PC-3 (cell line): Measurements from ENCODE around the gene ABCC2. TPM values are rescaled to one million over a fixed set of nuclear protein-coding genes. Genes with fewer than 3 reads are reported as not detected.
A peak's percentile ranks its signal among the peaks of the same experiment; 100 is the strongest.

Experiments used
- ATAC-seq: fragments of 200-7000 bp; cut with Tn5 transposase; 2 replicates; pipeline ENCODE4 v1.9.1; 2020; ENCODE audit warnings: mild to moderate bottlenecking, moderate library complexity
- BruUV-seq: library from RNA; stranded (reverse); fragments of 400-500 nt; replicated peaks from 2 replicates; lab custom pipeline; 2021; lab: Mats Ljungman, UMichigan
- CTCF ChIA-PET: fragments of 300-600 bp; sonication (Branson Sonifier 250); formaldehyde crosslinking; loops from one replicate; lab custom pipeline; 2022; ENCODE audit warnings: antibody characterized with exemption; lab: Charles Lee
- POLR2A ChIA-PET: fragments of 300-600 bp; sonication (Branson Sonifier 250); formaldehyde crosslinking; loops from one replicate; lab custom pipeline; 2022; ENCODE audit warnings: antibody characterized with exemption; ENCODE audit not compliant: unreplicated experiment; lab: Charles Lee
- DNase-seq: peaks from one replicate; pipeline ENCODE4 v3.0.0-alpha.2; 2015
- H2AFZ ChIP-seq: fragments of 300-600 bp; sonication (generic); 2 replicates; pipeline ENCODE4 v1.6.0; 2016; ENCODE audit warnings: antibody characterized with exemption, low read length
- H3F3A ChIP-seq: fragments of 300-600 bp; sonication (generic); one replicate; pipeline ENCODE4 v1.6.0; 2017; ENCODE audit warnings: antibody characterized with exemption, low read length, control low read depth, mild to moderate bottlenecking; ENCODE audit not compliant: unreplicated experiment
- H3K27ac ChIP-seq: fragments of 300-600 bp; sonication (generic); 2 replicates; pipeline ENCODE4 v1.5.1; 2016; ENCODE audit warnings: mild to moderate bottlenecking, low read length
- H3K27me3 ChIP-seq: fragments of 300-600 bp; sonication (generic); 2 replicates; pipeline ENCODE4 v1.6.1; 2016; ENCODE audit warnings: low read length, mixed read lengths
- H3K36me3 ChIP-seq: fragments of 300-600 bp; sonication (generic); 2 replicates; pipeline ENCODE4 v1.6.1; 2016; ENCODE audit warnings: low read depth, mixed run types, low read length, mixed read lengths
- H3K4me1 ChIP-seq: fragments of 300-600 bp; sonication (generic); 2 replicates; pipeline ENCODE4 v1.5.1; 2016; ENCODE audit warnings: low read length; ENCODE audit not compliant: insufficient read depth
- H3K4me2 ChIP-seq: fragments of 300-600 bp; sonication (generic); 2 replicates; pipeline ENCODE4 v1.6.0; 2016; ENCODE audit warnings: low read length
- H3K4me3 ChIP-seq: fragments of 300-600 bp; sonication (generic); 2 replicates; pipeline ENCODE4 v1.5.1; 2016; ENCODE audit warnings: mild to moderate bottlenecking, low read length, mixed read lengths
- H3K79me2 ChIP-seq: fragments of 300-600 bp; sonication (generic); 2 replicates; pipeline ENCODE4 v1.6.1; 2017; ENCODE audit warnings: low read length, mixed read lengths
- H3K9ac ChIP-seq: fragments of 300-600 bp; sonication (generic); 2 replicates; pipeline ENCODE4 v1.6.0; 2016; ENCODE audit warnings: mild to moderate bottlenecking, low read length
- H3K9me2 ChIP-seq: fragments of 300-600 bp; sonication (generic); replicated peaks from 2 replicates; pipeline ENCODE4 v1.6.1; 2016; ENCODE audit warnings: mixed run types, low read length, mixed read lengths
- H3K9me3 ChIP-seq: fragments of 300-600 bp; sonication (generic); 2 replicates; pipeline ENCODE4 v1.6.1; 2016; ENCODE audit warnings: low read length, mixed read lengths
- H4K20me1 ChIP-seq: fragments of 300-600 bp; sonication (generic); 2 replicates; pipeline ENCODE4 v1.6.1; 2016; ENCODE audit warnings: low read length, mixed read lengths
- CTCF ChIP-seq: fragments of 300-600 bp; sonication (generic); conservative IDR thresholded peaks from 2 replicates; pipeline ENCODE4 v1.5.1; 2017; ENCODE audit warnings: antibody characterized with exemption, low read depth, mild to moderate bottlenecking, low read length
- EZH2 ChIP-seq: fragments of 300-600 bp; sonication (generic); IDR thresholded peaks from one replicate; pipeline ENCODE4 v1.6.1; 2017; ENCODE audit warnings: antibody characterized with exemption, mild to moderate bottlenecking, low read length; ENCODE audit not compliant: unreplicated experiment
- EZH2phosphoT487 ChIP-seq: fragments of 300-600 bp; sonication (generic); IDR thresholded peaks from 2 replicates; pipeline ENCODE4 v1.6.1; 2018; ENCODE audit warnings: mild to moderate bottlenecking, antibody characterized with exemption, low read length, borderline replicate concordance
- intact Hi-C: fragments of 100-400 bp; cut with micrococcal nuclease; formaldehyde crosslinking; loops from 2 replicates; pipeline ENCODE4 v1.9.0; 2023
- total RNA-seq: library from RNA; depleted of rRNA; stranded (reverse); fragments of >200 nt; gene quantifications from 2 replicates; pipeline ENCODE4 v1.2.3, GENCODE V29; 2014

Gene ABCC2
- total RNA-seq, 1 experiment from 2014 or later: 2.4 TPM

- Histone ChIP-seq H3K79me2 (no peaks in the 10 kb centered on the region), H3K4me1 (peaks cover 2% of the 10 kb centered on the region; the same call in 1 of the 2 replicates), H3K27ac (no peak overlapping the region), H4K20me1 (no peaks in the 10 kb centered on the region), H3K4me2 (no peak overlapping the region), H3K27me3 (no peaks in the 10 kb centered on the region), H3K9me3 (no peaks in the 10 kb centered on the region), H3K9ac (no peak overlapping the region), H3F3A (no peaks in the 10 kb centered on the region), H2AFZ (no peak overlapping the region), H3K4me3 (no peak overlapping the region), H3K36me3 (peaks cover 11% of the 10 kb centered on the region), H3K9me2 (no peaks in the 10 kb centered on the region)
- BruUV-seq: no TSS peak
- peak; percentile 24; the same call in 1 of the 2 replicates for ATAC-seq
- DNase-seq: no peak
- intact Hi-C loops: no loop called here
- POLR2A ChIA-PET: no interaction called here
- CTCF ChIA-PET: no interaction called here
- no peak for TF ChIP-seq EZH2
- no peak for TF ChIP-seq CTCF
- TF ChIP-seq EZH2phosphoT487: no peak
Observed at GRCh38 chr10:99748823-99749451, 33.5 kb upstream of the ABCC2 start.

- Histone ChIP-seq H3K36me3 (peaks cover 8% of the 10 kb centered on the region; the same call in 1 of the 2 replicates), H3K79me2 (no peaks in the 10 kb centered on the region), H3K4me1 (no peaks in the 10 kb centered on the region), H3K27me3 (no peaks in the 10 kb centered on the region), H3F3A (no peaks in the 10 kb centered on the region), H3K4me3 (no peak overlapping the region), H3K9ac (no peak overlapping the region), H3K27ac (no peak overlapping the region), H3K9me2 (no peaks in the 10 kb centered on the region), H3K9me3 (no peaks in the 10 kb centered on the region), H3K4me2 (no peak overlapping the region), H2AFZ (no peak overlapping the region), H4K20me1 (no peaks in the 10 kb centered on the region)
- no peak for TF ChIP-seq EZH2phosphoT487
- TF ChIP-seq EZH2: no peak
- TF ChIP-seq CTCF: no peak
- no TSS peak for BruUV-seq
- ChIA-PET CTCF (no interaction called here), POLR2A (no interaction called here)
- intact Hi-C loops: no loop called here
- DNase-seq: no peak
- ATAC-seq: no peak
Observed at GRCh38 chr10:99750641-99751040, 31.8 kb upstream of the ABCC2 start.

DNA sequence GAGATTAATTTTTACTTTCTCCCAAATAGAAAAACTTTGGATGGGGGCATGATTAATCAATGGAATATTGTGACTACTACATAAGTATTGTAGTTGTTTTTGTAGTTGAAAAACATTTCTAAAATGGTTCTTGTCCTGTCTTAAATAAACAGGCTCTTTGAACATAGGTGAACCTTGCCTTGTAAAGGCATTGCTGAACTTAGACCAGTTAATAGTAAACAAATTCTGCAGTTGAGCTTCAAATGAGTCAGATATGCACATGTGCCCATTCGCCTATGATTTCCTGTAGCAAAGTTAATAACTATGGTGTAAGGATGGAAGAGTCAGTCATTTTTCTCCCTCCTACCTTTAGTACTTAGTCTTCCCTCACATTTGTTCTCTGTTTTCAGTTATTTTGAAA lies 27.8 kb upstream of the ABCC2 start:
- Histone ChIP-seq H3K9me2 (no peaks in the 10 kb centered on the region), H3K79me2 (no peaks in the 10 kb centered on the region), H3K4me3 (no peak overlapping the region), H3K9ac (no peak overlapping the region), H3K36me3 (peaks cover 16% of the 10 kb centered on the region; the same call in 1 of the 2 replicates), H2AFZ (no peak overlapping the region), H3F3A (no peaks in the 10 kb centered on the region), H3K27me3 (no peaks in the 10 kb centered on the region), H3K9me3 (no peaks in the 10 kb centered on the region), H3K27ac (no peak overlapping the region), H3K4me2 (no peak overlapping the region), H3K4me1 (no peaks in the 10 kb centered on the region), H4K20me1 (no peaks in the 10 kb centered on the region)
- ATAC-seq: peak; percentile 53
- intact Hi-C loops: no loop called here
- ChIA-PET POLR2A (no interaction called here), CTCF (interaction anchor here (0.5 kb wide), 1 partner anchor 30 kb away, joined by 3 read pairs; no protein-coding TSS in a partner anchor)
- peak; percentile 23 for DNase-seq
- TF ChIP-seq CTCF (no peak), EZH2 (no peak), EZH2phosphoT487 (no peak)
- no TSS peak for BruUV-seq
